SU-DHL-6 (cell line): ENCODE measurements around the gene MFNG.

ENCODE experiments used
- H2AFZ ChIP-seq: fragments of 200-600 bp; sonication (generic); 2 replicates; pipeline ENCODE4 v1.6.1; 2014; ENCODE audit warnings: low read depth, mild to moderate bottlenecking, moderate library complexity, mixed read lengths, antibody characterized with exemption, low read length; ENCODE audit not compliant: severe bottlenecking
- H3F3A ChIP-seq: fragments of 200-600 bp; shearing (Covaris generic); 2 replicates; pipeline ENCODE4 v1.6.0; 2016; ENCODE audit warnings: antibody characterized with exemption, mild to moderate bottlenecking; ENCODE audit not compliant: insufficient read depth
- H3K27ac ChIP-seq: fragments of 200-600 bp; sonication (generic); 2 replicates; pipeline ENCODE4 v1.5.1; 2016; ENCODE audit warnings: low read depth, mild to moderate bottlenecking, low read length, moderate library complexity, mixed read lengths
- H3K27me3 ChIP-seq: fragments of 200-600 bp; sonication (generic), shearing (Covaris generic); 2 replicates; pipeline ENCODE4 v1.6.0; 2014; ENCODE audit warnings: mild to moderate bottlenecking, low read length
- H3K36me3 ChIP-seq: fragments of 200-600 bp; sonication (generic); 2 replicates; pipeline ENCODE4 v1.6.1; 2014; ENCODE audit warnings: mild to moderate bottlenecking, low read length, mixed read lengths
- H3K4me2 ChIP-seq: fragments of 300-600, 200-600 bp; shearing (Covaris generic), sonication (generic); 2 replicates; pipeline ENCODE4 v1.6.0; 2014; ENCODE audit warnings: low read length, low read depth, mild to moderate bottlenecking; ENCODE audit not compliant: poor library complexity, severe bottlenecking
- H3K4me3 ChIP-seq: fragments of 200-600 bp; sonication (generic); 2 replicates; pipeline ENCODE4 v1.5.1; 2014; ENCODE audit warnings: antibody characterized with exemption, low read length, mild to moderate bottlenecking, mixed read lengths; ENCODE audit not compliant: insufficient read depth, poor library complexity, severe bottlenecking
- H3K79me2 ChIP-seq: fragments of 200-600 bp; sonication (generic); 2 replicates; pipeline ENCODE4 v1.6.1; 2014; ENCODE audit warnings: mild to moderate bottlenecking, low read length, moderate library complexity; ENCODE audit not compliant: insufficient read depth
- H3K9ac ChIP-seq: fragments of 200-600 bp; sonication (generic); 2 replicates; pipeline ENCODE4 v1.7.0; 2014; ENCODE audit warnings: mild to moderate bottlenecking, low read length
- H3K9me2 ChIP-seq: fragments of 200-600 bp; sonication (generic); replicated peaks from 2 replicates; pipeline ENCODE4 v1.6.1; 2014; ENCODE audit warnings: low read length; ENCODE audit not compliant: insufficient read depth
- H3K9me3 ChIP-seq: fragments of 200-600 bp; sonication (generic); 2 replicates; pipeline ENCODE4 v1.6.1; 2014; ENCODE audit warnings: low read length, mixed read lengths; ENCODE audit not compliant: insufficient read depth
- H4K20me1 ChIP-seq: fragments of 200-600 bp; sonication (generic); 2 replicates; pipeline ENCODE4 v1.6.1; 2014; ENCODE audit warnings: low read depth, mild to moderate bottlenecking, antibody characterized with exemption, low read length, moderate library complexity, mixed read lengths
- CTCF ChIP-seq: fragments of 200-600 bp; sonication (generic); IDR thresholded peaks from one replicate; pipeline ENCODE4 v1.5.1; 2017; ENCODE audit warnings: antibody characterized with exemption, mild to moderate bottlenecking, low read length, moderate library complexity; ENCODE audit not compliant: insufficient read depth, poor library complexity, severe bottlenecking
- EZH2phosphoT487 ChIP-seq: fragments of 200-600 bp; sonication (generic), shearing (Covaris generic); conservative IDR thresholded peaks from 2 replicates; pipeline ENCODE4 v1.6.1; 2018; ENCODE audit warnings: mild to moderate bottlenecking, antibody characterized with exemption, low read length, moderate library complexity, mixed read lengths

The MFNG gene

GRCh38 chr22:37511395-37512104, 25.4 kb upstream of the MFNG start:
- TF ChIP-seq CTCF (no peak), EZH2phosphoT487 (no peak)
- H3K9me3 ChIP-seq = no peaks in the 10 kb centered on the region
- H3K9me2 ChIP-seq = no peaks in the 10 kb centered on the region
- no peak overlapping the region for H3K4me2 ChIP-seq
- H3K79me2 ChIP-seq = no peaks in the 10 kb centered on the region
- no peaks in the 10 kb centered on the region for H4K20me1 ChIP-seq
- H3K27ac ChIP-seq = no peak overlapping the region
- no peak overlapping the region for H2AFZ ChIP-seq
- H3K27me3 ChIP-seq = no peaks in the 10 kb centered on the region
- H3F3A ChIP-seq = no peaks in the 10 kb centered on the region
- no peak overlapping the region for H3K4me3 ChIP-seq
- no peaks in the 10 kb centered on the region for H3K36me3 ChIP-seq
- no peak overlapping the region for H3K9ac ChIP-seq

- no peak for TF ChIP-seq CTCF
- TF ChIP-seq EZH2phosphoT487 = no peak
- no peaks in the 10 kb centered on the region for H3K9me3 ChIP-seq
- H3K27me3 ChIP-seq = no peaks in the 10 kb centered on the region
- no peak overlapping the region for H3K4me2 ChIP-seq
- no peaks in the 10 kb centered on the region for H3K79me2 ChIP-seq
- H3F3A ChIP-seq = no peaks in the 10 kb centered on the region
- no peaks in the 10 kb centered on the region for H3K36me3 ChIP-seq
- H2AFZ ChIP-seq = no peak overlapping the region
- H4K20me1 ChIP-seq = no peaks in the 10 kb centered on the region
- no peak overlapping the region for H3K27ac ChIP-seq
- H3K4me3 ChIP-seq = no peak overlapping the region
- H3K9ac ChIP-seq = no peak overlapping the region
- H3K9me2 ChIP-seq = no peaks in the 10 kb centered on the region
These were observed 23.9 kb upstream of the MFNG start for GRCh38 chr22:37510091-37510490.

GRCh38 chr22:37509059-37509860, 23.1 kb upstream of the MFNG start:
- no peaks in the 10 kb centered on the region for H4K20me1 ChIP-seq
- H3K36me3 ChIP-seq = no peaks in the 10 kb centered on the region
- H3K4me3 ChIP-seq = no peak overlapping the region
- H3K9ac ChIP-seq = no peak overlapping the region
- no peaks in the 10 kb centered on the region for H3K9me3 ChIP-seq
- TF ChIP-seq CTCF (no peak), EZH2phosphoT487 (no peak)
- H2AFZ ChIP-seq = no peak overlapping the region
- H3F3A ChIP-seq = no peaks in the 10 kb centered on the region
- no peaks in the 10 kb centered on the region for H3K9me2 ChIP-seq
- no peak overlapping the region for H3K4me2 ChIP-seq
- H3K27me3 ChIP-seq = no peaks in the 10 kb centered on the region
- no peak overlapping the region for H3K27ac ChIP-seq
- no peaks in the 10 kb centered on the region for H3K79me2 ChIP-seq
